Measurements from ENCODE around the gene WDR20.

WDR20 gene

DNA sequence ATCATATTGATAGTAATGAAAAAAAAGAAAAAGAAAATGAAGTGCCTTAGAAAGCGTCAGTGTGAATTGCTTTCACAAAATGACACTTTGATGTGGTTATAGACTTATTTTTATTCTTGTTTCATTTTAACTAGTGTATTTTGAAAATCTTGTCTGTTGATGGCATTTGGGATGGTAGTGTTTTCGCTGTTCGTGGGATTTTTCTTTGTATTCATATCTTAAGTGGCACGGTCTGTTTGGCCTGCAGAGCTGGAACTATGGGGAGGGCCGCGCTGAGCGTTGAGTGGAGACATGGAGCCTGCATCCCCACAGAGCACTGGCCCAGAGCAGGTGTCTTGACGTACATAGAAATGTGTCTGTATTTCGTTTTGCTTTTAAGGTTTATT is 61.6 kb downstream of the WDR20 start:
- no peak for DNase-seq

DNA sequence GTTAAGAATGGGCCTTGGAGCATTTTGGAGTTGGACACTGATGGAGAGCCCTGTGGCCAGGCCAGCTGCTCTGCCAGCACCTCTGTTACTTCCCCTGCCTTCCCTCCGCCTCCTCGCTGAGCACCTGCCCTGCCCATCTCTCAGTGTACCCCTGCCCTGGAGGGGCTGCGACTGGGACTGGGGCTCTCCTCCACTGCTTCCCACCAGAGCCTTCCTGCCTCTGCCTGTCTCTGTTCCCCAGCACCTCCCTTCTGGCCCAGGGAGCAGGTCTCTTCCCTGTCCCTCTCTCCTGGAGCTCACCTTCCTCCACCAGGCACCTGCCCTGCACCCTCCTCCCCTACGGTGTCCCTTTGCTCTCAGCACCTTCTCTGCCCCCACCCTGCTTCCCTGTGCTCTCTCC is 62.1 kb downstream of the WDR20 start:
- no peak for DNase-seq

DNA sequence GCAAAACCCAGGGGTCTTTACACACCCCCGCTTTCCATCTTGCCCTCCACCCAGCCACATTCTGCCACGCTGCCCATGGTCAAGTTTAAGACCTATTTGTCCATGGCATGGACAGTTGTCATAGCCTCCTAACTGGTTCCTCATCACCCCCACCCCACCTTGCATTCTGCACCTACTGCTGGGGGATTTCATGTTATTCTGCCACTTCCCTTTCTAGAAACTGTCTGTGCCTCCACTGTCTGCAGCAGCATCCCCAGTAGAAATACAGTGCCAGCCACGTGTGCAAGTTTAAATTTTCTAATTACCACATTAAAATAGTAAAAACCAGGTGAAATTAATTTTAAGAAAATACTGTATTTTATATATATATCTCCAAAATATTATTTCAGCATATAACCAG is 63.2 kb downstream of the WDR20 start:
- DNase-seq: no peak

DNA sequence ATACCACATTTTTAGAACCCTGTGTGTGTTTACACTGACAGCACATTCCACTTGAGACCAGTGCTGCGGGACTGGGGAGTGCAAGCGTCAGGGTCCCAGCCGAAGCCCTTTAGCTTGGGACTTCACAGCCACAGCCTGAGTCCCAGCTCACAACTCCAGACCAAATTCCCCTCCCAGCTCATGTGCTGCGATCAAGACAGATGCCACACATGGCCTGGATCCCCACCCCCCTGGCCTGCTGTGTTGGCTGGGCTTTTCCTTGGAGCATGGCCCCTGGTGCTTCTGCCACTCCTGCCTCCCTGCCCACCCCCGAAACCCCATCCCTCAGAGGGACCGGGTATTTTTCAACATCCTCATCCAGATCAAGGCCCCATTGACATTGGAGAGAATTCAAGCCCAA is 63.7 kb downstream of the WDR20 start:
- no peak for DNase-seq

DNA sequence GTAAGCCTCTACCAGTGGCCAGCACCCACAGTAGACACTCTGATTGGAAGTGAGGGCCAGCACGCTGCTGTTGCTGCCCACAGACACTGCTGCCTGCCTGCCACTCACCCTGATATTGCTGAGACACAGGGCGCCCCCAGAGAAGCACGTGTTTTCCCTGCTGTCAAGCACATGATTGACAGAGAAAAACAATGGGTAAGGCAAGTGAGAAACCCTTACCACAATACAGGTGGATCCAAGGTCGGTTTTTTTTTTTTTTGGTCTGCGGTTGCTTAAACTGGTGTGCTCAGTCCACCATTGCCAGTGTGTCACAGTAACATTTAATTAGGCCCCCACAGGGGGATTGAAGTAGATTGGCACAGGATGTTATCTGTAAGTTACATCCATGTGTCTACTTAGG is 65.9 kb downstream of the WDR20 start:
- no peak for DNase-seq

DNA sequence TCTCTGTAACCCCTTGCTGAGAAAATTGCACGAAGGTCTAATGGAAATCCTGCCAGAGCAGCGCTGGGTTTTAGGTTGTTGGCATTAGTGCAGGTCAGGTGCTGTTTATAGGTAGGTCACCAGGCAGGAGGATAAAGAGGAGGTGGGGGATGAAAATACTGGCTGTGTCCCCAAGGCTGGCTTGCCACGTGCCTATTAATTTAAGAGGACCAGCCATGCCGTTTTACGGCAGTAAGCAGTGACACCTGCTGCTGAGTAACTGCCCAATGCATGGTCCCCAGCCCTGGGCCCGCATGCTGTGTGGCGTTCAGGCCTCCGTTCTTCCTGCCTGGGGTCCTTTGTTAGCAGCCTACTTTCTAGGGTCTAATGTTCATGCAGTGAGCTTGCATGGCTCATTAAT is 67.2 kb downstream of the WDR20 start:
- DNase-seq: peak; percentile 48

DNA sequence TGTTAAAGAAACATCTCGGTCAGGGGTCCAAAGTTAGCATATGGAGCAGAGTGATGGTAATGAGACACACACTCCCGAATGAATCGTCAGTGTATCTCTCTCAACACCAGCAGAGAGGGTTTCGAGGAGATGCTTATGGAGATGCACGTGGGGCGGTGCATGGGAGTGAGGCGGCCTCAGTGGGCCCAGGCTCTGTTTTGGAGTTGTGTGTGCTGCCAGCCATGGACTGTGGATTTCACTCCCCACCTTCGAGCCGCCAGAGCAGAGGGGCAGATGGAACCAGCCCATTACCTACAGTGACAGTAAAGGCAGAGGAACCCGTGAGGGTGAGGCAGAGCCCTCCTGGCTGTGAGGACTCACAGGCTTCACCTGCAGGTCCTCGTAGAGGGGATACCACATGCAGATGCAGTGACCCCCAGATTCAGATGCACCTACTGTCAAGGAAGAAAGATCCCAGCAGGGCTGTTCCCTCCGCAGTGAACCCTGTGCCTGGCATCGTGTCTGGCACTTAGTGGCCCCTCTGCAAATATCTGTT is 68.2 kb downstream of the WDR20 start:
- DNase-seq: no peak

DNA sequence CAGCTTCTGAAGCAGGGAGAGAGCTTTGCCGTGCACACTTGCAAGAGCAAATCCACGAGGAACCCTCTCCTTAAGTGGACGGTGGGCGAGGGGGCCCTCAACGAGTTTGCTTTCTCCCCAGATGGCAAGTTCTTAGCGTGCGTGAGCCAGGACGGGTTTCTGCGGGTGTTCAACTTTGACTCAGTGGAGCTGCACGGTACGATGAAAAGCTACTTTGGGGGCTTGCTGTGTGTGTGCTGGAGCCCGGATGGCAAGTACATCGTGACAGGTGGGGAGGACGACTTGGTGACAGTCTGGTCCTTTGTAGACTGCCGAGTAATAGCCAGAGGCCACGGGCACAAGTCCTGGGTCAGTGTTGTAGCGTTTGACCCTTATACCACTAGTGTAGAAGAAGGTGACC is 69.0 kb downstream of the WDR20 start:
- DNase-seq: no peak

DNA sequence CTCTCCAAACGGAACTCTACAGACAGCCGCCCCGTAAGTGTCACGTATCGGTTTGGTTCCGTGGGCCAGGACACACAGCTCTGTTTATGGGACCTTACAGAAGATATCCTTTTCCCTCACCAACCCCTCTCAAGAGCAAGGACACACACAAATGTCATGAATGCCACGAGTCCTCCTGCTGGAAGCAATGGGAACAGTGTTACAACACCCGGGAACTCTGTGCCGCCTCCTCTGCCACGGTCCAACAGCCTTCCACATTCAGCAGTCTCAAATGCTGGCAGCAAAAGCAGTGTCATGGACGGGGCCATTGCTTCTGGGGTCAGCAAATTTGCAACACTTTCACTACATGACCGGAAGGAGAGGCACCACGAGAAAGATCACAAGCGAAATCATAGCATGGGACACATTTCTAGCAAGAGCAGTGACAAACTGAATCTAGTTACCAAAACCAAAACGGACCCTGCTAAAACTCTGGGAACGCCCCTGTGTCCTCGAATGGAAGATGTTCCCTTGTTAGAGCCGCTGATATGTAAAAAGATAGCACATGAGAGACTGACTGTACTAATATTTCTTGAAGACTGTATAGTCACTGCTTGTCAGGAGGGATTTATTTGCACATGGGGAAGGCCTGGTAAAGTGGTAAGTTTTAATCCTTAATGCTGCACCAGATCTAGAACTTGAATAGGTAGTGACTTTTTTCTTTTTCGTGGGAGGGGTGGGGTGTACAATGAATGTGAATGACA is 69.7 kb downstream of the WDR20 start:
- DNase-seq: no peak

DNA sequence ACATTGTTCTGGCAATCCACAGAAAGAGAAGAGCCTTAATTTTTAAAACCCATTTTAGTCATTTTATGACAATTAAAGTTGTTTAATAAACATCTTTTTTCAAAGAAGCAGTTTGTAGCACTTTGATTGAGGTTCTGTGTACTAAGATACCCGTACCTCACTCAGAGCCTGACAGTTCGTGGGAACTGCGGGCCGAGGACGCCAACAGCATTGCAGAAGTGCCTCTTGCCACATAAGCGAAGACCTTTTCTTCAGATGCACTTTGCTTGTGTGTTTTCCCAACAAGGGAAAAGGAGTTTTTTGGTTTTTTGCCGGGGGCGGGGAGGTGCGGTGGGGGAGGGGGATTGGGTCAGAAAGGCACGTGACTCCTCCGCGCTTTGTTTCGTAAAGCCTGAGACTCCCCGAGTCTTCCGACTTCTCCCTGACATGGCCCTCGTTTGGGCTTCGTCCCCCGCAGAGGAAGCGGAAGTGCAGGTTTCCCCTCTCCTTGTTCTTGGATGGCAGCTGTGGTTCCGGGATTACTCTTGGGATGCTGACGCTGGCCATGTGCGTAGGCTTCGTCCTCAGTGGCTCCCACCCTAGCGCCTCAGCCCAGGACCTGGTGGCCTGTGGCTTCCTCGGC is 70.8 kb downstream of the WDR20 start:
- DNase-seq: no peak

DNA sequence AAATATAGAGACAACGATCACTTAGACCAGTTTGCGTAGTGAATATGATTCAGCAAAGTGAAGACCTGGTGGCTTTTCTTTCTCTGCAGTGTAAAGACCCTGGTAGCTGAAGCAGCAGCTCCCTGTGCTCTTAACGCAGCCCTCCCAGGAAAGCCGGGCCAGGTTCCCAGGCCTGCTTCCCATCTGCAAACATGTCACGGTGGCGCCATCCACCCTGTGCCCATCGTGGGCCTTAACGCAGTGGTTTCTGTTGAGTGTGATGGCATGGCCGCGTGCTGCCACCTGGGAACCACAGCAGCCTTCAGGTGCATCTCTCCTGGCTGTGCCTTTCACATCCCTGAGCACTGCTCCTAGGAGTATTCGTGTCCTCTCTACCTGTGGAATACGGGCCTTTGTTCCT is 71.5 kb downstream of the WDR20 start:
- DNase-seq: no peak

DNA sequence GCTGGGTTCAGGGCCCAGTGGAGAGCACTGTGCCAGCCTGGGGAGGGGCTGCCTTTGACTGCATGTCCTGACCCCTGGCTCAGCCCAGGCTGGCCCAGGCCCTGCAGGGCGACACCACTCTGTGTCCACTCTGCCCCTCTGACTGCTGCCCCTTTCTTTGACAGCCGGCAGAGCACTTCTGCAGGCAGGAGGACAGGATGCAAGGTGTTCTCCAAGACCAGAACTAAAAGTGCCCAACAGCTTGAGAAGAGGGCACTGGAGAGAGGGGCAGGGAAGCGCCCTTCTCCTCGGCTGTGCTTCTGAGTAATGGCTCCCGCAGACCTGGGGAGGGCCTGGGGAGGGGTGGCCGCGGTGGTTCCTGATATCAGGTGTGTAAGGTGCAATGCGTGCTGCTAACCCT is 72.7 kb downstream of the WDR20 start:
- DNase-seq: no peak

DNA sequence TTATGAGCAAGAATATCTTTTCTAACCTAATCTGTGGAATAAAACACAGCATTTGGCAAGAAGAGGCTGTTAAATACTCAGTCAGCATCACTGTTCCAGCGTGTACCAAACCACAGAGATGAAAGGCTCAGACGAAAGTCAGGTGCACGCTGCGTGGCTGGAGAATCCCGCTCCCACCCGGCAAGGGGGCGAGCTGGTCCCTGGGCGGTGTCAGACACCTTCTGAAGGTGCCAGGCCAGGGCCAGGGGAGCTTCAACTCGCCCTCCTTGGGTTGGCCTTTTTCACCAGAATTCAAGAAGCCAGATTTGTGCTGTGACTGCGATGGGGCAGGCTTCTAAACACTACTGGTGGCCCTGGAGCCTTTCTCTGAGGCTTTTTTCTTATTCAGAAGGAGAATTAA is 73.1 kb downstream of the WDR20 start:
- DNase-seq: no peak

DNA sequence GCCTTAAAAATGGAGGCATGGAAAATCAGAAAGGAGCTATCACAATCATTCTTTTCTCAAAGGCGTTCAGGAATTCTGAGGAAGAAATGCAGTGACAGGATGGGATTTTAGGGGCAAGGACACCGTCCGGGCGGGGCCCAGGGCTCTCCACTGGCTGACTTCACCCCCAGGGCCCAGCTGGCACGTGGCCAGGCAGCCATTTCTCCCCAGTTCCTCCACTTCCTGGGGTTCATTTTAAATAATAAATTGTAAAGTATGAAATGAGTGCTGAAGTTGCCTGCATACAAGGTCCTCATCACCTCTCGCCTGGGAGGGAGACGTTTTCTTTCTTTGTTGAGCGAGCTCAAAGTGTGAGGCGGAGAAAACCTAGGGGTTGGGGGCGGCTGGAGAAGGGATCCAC is 73.8 kb downstream of the WDR20 start:
- DNase-seq: no peak

DNA sequence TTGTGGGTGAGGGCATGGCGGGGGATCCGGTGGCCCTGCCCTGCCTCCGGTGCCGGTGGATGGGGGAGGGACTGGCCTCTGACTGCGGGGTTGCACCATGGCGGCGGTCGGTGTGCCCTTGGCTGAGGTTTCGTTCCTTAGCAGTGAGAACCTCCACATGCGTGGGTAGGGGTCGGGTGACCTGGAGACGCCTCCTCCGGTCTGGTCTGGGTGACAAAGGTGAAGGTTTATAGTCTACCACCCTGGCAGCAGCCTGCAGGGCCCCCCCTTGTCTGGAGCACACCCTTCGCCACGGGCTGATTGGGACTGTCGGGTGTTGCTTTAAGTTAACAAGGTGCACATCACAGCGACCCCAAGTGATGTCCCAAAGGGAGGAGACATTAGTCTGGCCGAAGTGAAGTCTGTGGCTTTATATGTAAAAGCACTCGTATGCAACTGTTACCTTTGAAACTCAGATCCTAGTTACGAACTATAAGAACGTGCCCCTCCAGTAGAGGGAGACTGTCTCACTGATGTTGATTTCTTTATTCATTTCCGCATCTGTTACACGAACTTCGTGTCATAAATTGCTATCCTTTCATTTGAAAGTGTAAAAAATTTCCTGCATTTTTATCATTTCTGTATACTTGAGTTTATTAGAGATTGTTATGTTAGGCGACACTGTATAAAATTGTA is 74.4 kb downstream of the WDR20 start:
- DNase-seq: no peak

DNA sequence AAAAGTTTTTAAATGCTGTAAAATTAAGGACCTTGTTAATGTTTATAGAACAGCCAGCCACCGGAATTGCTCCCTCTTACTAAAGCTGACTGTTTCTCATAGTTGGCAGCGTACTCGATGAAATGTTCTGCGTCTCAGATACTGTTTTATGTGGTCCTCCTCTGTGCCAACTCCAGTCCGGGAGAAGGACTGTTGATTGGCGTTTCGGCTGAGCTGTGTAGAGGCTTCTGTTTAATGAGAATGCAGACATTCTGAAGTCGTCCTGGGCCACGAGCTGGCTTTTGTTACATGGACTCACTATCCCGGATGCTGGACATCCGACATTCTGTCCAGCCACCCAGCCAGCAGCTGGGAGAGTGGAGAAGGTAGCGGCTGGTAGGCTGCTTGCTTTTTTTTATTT is 75.4 kb downstream of the WDR20 start:
- peak; percentile 41 for DNase-seq

DNA sequence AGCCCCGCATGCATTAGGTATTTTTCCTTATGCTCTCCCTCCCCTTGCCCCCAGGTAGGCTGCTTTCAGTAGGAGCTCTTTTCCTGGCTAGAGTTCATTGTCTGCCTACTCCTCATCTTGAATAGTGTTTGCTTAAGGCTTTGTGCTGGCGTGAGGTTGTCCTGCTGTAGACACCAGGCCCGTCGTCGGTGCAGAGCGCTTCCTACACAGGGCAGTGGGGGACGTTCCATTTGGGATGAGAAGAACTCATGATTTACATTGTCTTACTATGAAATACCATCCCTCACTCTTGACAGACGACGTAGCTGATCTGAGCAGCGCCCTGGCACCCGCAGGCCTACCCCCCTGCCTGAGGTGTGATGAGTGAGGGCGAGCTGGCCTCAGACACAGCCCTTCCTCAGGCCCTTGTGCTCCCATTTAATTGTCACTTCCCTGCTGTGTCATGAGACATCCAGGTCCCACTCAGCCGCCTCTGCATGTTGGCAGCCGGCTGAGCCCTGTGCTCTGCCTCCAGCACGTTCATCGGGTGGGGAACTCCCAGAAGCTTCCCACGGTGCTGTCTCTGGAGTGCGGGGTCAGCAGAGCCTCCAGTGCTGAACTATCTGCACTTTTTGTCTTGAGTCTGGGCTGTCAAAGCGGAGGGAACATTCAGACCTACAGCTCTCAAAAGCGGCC is 76.0 kb downstream of the WDR20 start:
- DNase-seq: peak; percentile 68

DNA sequence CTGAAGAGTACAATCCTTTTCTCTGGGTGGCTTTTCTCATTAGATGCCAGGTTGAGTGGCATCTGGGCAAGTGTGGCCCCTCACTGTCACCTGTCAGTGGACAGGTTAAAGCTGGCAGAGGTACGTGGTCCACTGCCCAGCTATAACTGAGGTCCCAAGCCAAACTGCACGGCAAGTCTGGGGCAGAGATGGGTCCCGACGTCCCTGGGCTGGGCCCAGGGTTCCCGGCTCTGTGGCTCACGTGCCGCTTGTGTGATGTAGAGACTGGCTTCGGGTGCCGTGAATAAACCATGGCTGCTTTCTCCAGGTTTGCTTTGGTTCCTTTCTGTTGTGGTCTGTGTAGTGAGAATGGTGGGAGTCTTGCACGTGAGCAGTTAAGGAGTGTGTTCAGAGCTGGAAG is 77.7 kb downstream of the WDR20 start:
- DNase-seq: no peak

DNA sequence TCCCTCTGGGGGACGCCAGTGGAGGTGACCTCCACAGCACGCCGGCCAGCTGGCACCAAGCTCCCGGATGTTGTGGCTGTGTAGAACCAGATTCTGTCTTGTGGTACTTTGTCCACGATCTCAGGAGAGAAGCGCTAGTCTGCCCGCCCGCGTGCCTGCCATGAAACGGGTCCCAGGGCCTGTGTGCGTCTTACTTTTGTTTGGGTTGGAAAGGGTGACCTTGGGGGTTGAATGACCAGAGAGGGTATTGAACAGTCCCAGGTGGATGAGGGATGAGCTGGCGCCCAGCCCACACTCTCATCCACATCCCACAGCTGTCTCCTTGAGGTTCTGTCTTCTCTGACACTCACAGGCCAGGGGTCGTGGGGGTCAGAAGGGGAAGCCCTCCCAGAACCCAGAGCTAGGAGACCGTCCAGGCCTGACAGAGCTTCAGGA is 78.3 kb downstream of the WDR20 start:
- no peak for DNase-seq

DNA sequence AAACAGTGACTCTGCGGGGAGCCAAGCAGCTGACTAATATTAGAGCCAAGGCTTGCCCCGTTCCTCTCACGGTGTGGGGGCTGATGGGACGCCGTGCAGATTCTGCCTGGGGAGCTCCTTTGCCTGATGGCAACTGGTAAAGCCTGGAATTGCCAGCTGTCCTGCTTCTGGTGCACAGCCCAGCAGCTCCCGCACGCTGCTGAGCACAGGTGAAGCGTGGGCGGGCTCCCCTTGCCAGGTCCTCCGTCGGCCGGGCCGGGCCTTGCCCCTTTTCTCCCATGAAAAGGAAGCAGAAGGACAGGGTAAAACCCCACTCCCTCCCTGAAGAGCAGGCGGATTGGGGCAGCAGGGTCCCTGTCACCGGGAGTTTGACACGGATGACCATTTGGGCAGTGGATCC is 79.0 kb downstream of the WDR20 start:
- DNase-seq: no peak

DNA sequence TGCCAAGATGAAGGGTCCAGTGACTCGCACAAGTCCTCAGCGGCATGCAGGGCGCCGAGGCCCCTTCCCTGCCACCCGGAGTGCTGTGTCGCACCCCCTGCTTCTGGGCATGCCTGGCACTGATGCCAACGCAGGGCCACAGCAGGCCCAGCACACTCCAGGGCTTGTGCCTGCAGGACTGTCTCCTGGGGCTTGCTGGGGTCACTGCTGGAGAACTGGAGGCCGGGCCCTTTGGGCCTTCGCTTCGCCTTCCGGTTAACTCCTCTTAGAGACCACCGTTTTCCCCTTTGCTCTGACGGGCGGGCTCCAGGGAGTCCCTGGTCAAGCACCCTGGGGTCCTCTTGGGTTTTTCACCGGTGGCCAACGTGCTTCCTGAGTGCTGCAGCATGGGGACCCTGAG is 79.6 kb downstream of the WDR20 start:
- no peak for DNase-seq

DNA sequence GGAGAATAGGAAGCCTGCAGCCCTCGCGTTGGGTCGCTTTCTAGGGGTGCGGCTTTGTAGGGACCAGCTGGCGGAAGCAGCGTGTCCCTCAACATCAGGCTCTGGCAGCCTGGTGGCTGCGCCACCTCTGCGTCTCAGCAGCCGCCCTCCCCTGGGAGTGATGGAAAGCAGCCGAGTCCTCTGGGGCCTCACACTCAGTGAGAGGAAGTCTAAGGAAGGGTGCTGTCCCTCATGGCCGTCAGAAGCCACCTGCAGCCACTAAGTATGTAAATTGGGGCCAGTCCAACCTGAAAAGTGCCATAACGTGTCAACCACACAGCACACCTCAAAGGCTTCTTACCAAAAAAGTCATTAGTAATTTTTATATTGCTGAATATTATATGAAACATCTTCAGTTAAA is 80.3 kb downstream of the WDR20 start:
- DNase-seq: no peak

DNA sequence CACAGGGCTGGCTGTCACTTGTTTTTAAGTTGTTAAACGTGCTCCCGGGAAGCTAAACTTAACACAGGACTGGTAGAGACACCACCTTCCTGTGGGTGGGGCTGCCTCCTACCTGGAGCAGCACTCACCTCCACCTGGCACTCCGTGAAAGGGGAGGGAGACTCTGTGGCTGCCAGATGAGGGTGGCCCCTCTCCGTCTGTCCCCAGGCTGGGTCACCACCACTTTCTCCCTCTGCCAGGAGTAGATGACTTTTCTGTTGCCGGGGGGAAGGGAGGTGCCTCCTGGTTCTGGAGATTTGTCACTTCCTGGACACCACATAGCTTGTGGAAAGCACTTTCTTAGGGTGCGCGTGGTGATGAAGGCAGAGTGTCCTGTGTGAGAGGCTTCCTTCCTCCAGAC is 81.3 kb downstream of the WDR20 start:
- no peak for DNase-seq
